ENCODE measurements around the gene LMAN2.

GRCh38 chr5:177330991-177331842 is 20.3 kb downstream of the LMAN2 start:
- TF ChIP-seq, protein P1, sequence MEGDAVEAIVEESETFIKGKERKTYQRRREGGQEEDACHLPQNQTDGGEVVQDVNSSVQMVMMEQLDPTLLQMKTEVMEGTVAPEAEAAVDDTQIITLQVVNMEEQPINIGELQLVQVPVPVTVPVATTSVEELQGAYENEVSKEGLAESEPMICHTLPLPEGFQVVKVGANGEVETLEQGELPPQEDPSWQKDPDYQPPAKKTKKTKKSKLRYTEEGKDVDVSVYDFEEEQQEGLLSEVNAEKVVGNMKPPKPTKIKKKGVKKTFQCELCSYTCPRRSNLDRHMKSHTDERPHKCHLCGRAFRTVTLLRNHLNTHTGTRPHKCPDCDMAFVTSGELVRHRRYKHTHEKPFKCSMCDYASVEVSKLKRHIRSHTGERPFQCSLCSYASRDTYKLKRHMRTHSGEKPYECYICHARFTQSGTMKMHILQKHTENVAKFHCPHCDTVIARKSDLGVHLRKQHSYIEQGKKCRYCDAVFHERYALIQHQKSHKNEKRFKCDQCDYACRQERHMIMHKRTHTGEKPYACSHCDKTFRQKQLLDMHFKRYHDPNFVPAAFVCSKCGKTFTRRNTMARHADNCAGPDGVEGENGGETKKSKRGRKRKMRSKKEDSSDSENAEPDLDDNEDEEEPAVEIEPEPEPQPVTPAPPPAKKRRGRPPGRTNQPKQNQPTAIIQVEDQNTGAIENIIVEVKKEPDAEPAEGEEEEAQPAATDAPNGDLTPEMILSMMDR (IDR thresholded peaks at IDR 0.05; ENCODE audit: low read length) = no peak
- TF ChIP-seq EZH2phosphoT487 (IDR thresholded peaks at IDR 0.05; ENCODE audit: low read length) = no peak
